NCI-H146 treated with DMSO at 0.1 percent for 48 hours (cell line): ENCODE measurements around the gene DLL4.
"Not testable (repeated sequence)": the region's sequence is repeated elsewhere in the genome, so short reads cannot be mapped to it uniquely, and the experiment has no call there.

Experiments used
- DNase-seq: peaks from one replicate; lab custom pipeline; 2025; ENCODE audit not compliant: unreplicated experiment; lab: John Stamatoyannopoulos, UW

Gene DLL4

DNA sequence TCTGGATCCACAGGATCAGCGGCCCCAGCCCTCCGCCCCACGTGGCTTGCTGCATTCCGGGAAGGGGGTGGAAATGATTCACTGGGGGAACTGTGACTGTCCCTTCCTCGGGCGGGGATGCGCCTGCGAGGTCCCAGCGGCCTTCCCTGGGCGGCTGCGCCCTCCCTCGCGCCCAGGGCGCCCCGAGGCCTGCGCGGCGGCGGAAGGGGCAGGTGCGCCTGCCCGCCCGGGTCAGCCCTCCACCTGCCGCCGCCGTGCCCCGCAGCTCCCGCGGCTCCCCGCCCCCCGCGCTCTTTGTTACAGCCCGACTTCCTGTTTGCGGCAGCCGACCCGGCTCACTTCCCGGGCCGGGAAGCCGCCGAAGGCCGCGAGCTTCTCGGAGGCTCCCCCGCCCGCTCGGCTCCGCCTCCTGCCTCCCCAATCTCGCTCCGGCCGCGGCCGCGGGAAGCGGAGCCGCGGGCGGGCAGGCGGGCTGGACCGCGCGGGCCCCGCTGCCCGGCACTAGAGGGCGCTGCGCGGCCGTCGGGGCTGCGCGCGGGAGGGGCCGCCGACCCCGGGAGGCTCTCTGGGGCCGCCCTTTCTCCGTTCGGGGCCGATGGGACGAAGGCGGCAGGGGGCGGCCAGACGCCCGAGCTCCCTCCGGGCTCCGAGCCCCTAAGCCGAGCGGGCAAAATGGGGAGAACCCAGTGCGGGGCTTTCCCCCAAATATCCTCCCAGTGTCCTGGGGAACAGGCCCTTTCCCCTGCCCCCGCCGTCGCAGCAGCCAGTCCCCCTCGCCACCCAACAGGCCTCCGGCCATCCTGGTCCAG is 12.6 kb downstream of the DLL4 start:
- DNase-seq, result peak; percentile 51

DNA sequence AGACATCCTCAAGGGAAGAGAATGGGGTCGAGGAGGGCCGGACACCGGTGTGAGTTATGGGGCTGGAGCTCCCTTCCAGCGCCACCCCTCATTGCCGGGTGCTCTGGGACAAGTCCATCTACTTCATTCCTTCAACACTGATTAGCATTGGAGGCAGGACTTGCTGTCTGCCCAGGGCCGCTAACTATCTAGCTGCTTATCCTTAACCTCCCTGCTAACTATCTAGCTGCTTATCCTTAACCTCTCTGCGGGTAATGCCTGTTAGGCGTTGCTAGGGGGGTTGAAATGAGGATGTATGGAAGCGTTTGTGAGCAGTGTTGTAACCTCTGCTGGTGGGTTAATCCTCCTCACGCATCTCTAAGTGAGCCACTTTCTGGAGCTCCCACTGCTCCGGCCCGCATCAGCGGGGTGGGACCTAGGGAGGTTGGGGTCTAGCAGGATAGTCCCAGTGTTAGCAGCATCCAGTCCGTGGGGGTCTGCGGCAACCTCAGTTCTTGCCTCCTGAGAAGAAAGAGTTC is 13.3 kb downstream of the DLL4 start:
- no peak for DNase-seq

DNA sequence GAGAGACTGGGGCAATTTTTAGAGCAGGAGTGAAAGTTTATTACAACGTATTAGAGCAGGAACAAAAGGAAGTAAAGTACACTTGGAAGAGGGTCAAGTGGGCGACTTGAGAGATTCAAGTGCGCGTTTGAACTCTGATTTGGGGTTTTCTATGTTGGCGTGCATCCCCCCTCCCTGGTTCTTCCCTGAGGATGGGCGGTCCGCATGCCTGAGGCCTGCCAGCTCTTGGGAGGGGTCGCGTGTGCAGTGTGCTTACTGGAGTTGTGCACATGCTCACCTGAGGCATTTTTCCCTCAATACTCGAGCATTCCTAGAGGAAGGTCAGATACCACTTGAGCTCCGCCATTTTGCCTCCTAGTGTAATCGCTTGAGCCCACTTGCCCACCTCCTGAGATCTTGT is 13.7 kb downstream of the DLL4 start:
- DNase-seq, result no peak

DNA sequence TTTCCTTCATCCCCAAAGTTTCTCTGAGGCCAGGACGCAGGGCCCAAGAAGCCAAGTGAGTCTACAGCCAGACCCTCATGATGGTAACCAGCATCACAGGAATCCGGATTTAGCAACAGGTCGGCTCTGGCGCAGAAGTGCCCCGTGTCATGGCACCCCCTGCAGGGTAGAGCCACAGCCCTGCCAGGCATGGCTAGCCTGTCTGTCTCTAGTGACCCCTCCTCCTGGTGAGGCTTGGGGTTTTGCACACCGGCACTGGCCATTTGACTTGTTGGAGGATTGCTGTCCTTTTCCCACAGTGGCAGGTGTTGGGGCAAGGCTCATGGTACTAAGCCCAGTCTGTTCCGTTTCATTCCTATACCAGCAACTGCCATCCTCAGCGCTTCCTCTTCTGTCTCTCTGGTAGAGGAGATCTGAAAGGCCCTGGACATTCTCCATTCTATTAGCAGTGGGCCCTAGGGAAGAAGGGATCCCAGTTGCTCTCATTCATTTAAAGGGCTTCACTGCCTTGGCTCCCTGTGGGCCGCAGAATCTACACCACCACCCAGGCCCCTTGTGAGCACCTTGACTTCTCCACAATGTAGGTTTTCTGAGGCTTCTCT is 14.7 kb downstream of the DLL4 start:
- DNase-seq, result no peak

DNA sequence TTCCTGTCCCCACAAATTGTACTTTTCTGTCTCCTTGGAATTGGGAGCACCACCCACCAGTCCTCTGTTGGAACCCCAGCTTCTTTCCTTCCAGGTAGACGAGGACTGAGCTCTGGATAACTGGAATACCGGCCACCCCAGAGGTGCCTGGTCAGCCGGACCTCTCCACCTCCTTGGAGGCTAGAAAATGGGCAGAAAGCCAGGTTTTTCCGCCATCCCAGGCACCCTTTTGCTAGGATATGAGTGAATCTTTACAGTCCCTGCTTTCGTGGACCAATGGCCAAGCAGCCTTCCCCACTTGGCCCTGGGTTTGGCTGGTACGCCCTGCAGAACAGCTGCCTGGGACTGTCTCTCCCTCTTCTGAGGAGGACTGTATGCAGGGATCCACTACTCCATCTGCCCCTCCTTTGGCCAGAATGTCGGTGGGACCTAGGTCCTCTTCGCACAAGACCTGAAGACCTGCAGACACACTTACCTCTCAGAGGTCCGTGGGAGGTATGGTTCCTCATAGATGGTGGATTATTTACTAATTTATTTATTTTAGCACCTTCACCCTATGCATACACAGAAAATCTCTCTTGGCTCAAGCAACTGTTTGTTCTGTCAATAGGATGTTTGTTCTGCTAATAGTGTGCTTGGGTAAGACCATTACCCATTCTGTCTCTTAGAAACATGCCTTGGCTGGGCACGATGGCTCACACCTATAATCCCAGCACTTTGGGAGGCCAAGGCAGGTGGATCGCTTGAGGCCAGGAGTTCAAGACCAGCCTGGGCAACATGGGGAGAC is 15.6 kb downstream of the DLL4 start:
- DNase-seq, result peak; percentile 29

DNA sequence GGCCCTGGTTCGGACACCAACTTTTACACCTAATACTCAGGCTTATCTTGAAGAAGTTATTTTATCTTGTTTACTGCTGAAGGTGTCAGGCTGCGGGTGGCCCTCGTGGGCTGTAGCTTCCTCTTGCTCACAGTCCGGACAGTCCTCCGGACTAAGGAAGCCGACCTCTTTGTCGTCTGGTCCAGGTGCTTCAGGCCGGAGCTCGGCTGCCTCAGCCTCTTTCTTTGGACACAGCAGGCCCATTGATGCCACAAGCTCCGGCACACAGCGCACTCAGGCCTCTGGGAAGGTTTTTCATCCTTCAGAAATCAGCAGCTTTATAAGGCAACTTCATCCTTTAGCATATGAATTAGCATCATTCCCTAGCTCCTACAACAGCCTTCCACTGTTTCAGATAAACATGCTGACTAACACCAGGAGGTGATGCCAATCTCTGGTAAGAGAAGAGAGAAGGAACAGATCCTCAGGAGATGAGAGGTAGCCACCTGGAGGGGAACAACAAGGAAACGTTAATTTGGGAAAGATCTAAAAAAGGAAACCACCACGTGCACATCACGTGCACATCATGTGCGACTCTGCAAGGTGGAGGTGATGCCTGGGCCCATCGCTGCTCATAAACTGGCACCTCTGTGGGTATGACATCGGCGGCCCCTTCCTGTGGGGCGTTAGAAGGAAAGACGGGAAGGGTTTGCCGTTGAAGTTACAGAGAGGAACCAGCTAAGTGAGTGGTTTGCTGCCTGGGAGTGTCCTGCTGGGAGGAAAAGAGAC is 19.8 kb downstream of the DLL4 start:
- DNase-seq, result no peak

DNA sequence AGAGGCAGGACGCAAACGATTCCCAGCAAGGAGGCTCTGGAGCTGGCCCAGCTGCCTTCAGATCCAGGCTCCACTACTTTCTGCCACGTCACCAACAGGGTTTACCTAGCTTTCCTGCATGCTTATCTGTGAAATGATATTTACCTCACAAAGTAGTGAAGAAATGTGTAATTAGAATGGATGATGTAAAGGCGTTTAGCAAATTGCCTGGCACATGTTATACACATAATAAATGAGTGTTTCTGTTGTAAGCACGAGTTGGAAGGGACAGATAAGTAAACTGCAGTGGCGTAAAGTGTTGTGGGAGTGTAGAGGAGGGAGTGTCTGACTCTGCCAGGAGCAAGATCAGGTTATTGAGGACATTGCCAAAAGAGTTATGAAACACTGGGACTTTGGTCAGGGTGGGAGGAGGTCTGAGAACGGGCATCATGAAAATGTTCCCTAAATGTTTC is 20.6 kb downstream of the DLL4 start:
- no peak for DNase-seq

DNA sequence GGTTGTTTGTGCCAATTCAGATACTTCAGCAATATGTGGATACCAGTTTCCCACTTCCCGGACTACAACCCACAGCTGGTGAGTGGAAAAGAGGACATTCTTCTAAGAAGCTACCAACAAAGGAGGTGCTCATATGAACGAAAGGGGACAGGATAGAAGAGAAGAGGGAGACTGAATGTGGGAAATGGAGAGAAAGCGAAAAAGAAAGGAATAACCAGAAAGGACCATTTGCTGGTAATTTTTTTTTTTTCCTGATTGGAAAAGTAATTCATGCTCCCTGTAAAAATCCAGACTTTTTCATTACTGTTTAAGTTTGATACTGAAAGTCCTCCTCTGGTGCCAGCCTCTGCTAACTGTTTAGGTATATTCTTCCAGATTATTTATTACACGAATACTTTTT is 22.6 kb downstream of the DLL4 start:
- no peak for DNase-seq

DNA sequence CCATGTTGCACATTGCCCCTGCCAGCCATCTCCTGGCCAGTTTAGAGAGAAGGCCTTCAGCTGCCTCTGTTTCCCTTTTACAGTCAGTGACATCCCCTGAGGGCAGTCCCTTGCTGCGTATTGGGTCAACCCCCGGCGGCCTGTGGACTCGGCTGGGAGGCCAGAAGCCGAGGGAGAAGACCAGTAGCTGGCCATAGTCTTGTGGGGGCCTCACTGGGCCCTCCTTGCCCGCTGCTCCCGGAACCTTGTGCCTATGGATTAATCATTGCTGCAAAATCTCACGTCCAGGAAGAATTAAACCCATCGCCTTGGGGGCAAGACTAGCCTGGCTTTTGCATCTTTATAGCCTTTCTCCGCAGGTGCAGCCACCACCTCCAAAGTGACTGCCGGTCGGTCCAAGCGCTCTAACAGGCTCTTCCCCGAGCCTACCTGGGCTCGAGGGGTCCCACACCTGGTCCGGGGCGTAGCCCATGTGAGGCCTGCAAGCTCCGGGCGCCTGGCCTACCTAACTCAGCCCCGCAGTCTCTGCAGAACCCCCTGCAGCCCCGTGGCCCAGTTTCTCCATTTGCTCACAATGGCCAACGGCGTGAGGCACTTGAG is 23.3 kb downstream of the DLL4 start:
- no peak for DNase-seq

DNA sequence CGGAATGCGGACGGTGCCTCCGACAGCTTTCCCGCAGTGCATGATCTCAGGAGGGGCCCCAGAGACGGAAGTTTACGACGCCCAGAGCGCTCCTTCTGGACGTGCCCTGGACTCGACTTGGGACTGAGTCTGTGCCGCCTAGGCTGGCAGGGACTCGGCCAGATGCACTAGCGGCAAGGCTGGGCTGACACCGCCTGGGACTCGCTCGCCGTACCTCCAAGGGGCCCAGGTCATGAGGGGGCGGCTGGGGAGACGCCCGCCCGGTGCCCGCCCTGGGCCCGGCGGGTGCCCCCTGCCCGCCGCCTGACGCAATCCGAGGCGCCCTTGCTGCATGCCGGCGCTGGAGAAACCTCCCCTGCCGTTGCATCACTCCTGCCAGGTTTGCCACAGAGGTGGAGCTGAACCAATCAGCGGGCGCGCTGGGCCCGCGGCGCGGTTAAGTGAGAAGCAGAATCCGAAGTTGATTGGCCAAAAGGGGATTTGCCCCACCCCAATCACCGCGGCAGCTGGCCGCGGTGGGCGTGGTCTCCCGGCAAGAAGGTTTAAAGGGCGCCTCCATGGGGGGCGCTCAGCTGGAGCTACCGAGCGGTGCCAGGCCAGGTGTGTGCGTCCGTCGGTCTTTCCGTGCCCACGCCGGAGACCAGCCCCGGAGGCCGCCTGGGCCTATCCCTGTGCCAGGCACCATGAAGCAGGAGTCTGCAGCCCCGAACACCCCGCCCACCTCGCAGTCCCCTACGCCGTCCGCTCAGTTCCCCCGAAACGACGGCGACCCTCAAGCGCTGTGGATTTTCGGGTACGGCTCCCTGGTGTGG is 24.0 kb downstream of the DLL4 start, which contains the start of gene CHAC1:
Gene CHAC1 (plus strand): TSS at position 571 of the 812 bp plus-strand sequence. CDS start 113 bp downstream, at position 684.
- peak; percentile 87 for DNase-seq

DNA sequence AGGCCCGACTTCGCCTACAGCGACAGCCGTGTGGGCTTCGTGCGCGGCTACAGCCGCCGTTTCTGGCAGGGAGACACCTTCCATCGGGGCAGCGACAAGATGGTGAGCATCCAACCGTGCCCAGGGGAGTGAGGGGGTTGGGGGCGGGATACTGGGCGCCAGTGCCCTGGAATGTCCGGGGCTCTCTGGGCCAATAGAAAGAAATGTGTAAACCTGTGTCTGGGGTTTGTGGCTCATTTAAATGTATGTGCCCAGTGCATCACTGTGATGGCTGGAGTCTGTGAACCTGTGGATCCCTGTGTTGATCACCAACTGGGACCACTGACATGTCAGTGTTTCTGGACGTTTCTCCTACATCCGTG is 24.6 kb downstream of the DLL4 start:
- DNase-seq, result no peak

DNA sequence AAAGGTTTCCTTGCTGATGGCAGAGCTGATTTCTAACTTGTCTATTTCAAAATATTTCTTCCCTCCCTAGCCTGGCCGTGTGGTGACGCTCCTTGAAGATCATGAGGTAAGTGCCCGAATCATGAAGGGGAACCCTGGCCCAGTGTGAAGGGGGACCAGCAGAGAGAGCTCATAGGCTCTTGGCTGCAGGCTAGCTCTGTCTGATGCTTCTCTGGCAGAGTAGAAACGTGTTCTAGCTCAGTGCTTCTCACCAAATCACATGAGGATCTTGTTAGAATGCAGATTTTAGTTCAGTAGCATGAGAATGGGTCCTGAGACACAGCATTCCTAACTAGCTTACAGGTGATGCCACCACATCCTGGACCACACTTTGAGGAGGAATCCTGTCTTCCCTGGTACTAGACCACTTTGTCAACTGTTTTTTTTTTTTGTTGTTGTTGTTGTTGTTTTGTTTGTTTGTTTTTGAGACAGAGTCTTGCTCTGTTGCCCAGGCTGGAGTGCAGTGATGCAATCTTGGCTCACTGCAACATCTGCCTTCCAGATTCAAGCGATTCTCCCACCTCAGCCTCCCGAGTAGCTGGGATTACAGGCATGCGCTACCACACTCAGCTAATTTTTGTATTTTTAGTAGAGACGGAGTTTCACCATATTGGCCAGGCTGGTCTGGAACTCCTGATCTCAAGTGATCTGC is 25.2 kb downstream of the DLL4 start:
- not testable (repeated sequence) for DNase-seq

DNA sequence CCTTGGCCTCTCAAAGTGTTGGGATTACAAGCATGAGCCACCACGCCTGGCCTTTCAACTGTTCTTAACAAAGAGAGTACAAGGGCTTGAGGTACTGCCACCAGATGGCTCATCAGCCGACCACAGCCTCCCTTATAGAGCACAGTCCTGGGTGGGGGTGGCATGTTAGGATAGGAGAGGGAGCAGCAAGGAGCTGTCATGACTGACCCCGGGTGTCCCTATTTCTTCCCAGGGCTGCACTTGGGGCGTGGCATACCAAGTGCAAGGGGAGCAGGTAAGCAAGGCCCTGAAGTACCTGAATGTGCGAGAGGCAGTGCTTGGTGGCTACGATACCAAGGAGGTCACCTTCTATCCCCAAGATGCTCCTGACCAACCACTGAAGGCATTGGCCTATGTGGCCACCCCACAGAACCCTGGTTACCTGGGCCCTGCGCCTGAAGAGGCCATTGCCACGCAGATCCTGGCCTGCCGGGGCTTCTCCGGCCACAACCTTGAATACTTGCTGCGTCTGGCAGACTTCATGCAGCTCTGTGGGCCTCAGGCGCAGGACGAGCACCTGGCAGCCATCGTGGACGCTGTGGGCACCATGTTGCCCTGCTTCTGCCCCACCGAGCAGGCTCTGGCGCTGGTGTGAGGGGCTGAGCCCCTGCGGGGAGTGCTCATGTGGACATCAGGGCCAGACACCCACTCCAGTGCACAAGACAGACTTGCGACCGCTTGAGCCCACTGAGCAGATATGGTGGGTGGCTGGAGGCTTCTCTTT is 26.2 kb downstream of the DLL4 start:
- DNase-seq, result no peak

DNA sequence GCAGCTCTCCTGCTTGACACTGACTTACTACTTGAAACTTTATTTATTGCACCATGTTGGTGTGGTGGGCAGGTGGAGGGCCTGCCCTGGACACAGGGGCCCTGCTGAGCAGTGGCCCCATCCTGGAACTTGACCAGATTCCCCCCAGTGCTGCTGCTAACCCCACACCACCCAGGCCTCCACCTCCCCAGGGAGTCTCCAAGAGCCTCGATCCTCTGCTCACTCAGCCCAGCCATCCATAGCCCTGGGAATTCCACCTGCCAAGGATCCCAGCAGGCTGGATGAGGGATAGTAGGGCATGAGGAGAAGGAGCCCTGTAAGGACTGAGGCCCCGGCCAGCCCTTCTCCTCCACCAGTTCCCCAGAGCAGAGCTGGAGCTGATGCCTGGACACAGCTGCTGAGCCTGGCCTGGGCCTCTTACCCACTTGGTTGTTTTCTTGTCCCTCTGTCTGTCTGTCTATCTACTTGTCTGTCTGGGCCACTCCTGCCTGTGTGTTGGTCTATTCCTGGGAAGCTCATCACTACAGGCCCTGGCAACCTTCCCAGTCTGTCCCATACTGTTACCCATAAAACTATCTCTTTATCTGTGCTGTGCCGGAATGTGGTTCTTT is 26.9 kb downstream of the DLL4 start:
- DNase-seq, result no peak

DNA sequence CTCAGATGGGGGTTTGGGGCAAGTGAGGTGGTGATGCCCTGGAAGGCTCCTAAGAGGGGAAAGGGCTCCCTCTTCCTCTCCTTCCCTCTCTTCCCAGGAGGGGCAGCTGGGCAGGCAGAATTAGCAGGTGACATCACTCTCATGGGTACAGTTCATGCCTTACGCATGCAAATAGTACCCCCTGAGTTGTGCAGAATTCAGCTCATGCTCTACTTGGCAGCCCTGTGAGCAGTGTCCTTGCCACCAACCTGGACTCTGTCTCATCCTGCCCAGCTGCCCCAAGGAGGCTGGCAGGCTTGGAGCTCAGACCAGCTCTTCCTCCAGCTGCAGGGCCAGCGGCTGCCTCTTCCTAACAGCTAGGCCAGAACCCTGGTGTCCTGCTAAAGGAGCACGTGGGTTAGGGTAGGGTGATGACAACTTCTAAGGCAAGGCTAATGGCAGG is 27.4 kb downstream of the DLL4 start:
- no peak for DNase-seq

DNA sequence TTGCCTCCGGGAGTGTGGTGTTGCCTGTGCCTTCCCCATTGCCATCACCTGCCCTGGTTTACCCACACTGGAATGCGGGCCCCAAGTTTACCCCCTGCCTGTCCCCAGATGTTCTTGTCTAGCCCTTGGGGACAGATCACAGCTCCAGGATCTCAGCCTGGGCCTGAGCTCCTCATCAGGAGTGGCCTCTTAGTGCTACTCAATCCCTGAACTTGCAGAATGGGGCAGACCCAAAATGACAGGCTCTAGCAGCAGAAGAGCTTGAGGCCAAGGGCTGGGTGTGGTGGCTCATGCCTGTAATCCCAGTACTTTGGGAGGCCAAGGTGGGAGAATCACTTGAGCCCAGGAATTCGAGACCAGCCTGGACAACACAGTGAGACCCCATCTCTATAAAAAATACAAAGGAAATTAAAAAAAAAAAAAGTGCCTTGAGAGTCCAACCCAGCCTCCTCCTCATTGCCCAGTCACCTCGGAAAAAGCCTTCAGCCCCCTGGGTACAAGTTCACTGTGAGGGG is 28.0 kb downstream of the DLL4 start:
- DNase-seq, result no peak

DNA sequence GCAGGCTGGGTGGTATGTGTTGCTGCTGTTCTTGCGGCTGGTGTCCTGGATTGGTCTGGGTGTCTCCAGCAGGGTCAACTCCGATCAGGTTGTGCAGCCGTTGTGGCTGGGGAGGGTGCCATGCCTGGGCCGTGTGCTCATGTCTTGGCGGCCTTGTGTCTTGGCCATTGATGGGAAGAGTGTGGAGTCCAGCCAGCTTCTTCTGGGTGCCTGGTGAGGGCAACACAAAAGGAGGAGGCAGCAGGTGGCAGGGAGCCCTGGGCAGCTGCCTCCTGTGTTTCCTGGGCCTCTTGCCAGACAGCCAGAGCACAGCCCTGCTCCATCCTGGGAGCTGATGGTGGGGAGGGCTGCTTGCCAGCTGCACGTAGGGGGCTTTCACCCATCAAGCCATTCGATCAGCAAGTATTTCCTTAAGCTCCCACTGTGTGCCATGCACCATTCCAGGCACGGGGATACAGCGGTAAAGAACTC is 28.5 kb downstream of the DLL4 start:
- DNase-seq, result no peak
